Measurements from ENCODE around the gene SLC26A9.
"Not testable (repeated sequence)": the region's sequence is repeated elsewhere in the genome, so short reads cannot be mapped to it uniquely, and the experiment has no call there.

Gene SLC26A9

DNA sequence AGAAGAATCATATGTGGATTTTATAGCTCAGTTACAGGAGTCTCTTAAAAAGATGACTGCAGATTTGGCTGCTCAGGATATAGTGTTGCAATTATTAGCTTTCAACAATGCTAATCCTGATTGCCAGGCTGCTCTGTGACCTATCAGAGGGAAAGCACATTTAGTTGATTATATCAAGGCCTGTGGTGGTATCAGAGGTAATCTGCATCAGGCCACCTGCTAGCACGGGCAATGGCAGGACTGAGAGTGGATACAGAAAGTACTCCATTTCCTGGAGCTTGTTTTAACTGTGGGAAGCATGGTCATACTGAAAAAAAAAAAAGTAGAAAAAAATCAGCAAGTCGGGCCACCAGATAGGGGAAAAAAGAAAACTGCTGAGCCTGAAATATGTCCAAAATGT is 51.1 kb downstream of the SLC26A9 start:
- DNase-seq (ENCODE audit: low read depth in 2 of 2): not testable (repeated sequence)

DNA sequence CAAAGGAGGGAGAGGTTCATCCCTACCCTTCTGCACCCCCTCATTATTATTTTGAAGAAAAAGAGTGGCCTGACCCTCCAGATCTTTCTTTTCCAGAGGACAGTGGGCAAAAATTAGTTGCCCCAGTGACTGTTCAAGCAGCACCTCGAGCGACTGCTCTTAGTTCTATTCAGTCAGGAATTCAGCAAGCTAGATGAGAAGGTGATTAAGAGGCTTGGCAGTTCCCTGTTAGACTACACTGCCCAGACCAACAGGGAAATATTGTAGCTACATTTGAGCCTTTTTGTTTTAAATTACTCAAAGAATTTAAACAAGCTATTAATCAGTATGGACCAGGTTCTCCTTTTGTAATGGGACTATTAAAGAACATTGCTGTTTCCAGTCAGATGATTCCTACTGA is 51.8 kb downstream of the SLC26A9 start:
- DNase-seq (ENCODE audit: low read depth in 2 of 2): not testable (repeated sequence)

DNA sequence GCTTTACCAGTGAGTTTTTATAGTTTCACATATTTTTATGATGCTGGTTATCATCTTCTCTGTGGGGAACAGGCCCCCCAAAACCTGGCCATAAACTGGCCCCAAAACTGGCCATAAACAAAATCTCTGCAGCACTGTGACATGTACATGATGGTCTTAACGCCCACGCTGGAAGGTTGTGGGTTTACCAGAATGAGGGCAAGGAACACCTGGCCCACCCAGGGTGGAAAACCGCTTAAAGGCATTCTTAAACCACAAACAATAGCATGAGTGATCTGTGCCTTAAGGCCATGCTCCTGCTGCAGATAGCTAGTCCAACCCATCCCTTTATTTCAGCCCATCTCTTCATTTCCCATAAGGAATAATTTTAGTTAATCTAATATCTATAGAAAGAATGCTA is 52.6 kb downstream of the SLC26A9 start:
- not testable (repeated sequence) for DNase-seq (ENCODE audit: low read depth in 2 of 2)

DNA sequence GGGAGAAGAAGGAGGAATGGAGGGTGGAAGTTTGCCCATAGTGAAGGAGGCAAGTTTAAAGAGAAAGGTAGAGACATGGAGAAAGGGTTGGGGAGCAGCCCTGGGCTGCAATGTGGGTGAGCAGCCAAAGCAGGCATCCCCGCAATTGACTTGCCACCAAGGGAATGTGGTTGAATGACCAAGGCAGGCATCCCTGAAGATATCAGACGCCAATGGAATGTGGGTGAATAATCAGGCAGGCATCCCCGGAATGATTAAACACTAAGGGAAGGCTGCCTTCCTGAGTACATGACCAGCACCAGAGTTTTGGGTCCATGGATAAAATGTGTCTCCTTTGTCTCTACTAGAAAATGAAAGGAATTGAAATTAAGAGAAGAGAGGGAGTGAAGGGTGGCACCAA is 53.5 kb downstream of the SLC26A9 start:
- DNase-seq (ENCODE audit: low read depth in 2 of 2): peak; percentile 66 to 76

DNA sequence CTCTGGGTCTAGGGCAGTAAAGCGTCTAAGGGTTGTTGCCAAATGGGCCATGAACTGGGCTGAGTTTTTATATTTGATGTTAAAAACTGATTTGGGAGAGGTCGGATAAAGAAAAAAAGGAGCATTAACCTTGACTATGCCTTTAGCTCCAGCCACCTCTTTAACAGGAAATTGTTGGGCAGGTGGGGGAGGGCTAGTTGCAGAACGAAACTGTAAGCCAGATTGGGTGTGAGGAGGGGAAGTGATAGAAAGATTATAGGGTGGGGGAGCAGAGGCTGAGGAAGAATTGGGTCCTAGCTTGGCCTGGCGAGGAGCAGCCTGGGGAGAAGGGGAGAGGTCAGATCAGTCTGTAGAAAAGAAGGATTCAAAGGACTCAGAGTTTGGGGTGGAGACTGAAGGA is 54.2 kb downstream of the SLC26A9 start:
- DNase-seq (ENCODE audit: low read depth in 2 of 2): not testable (repeated sequence)

DNA sequence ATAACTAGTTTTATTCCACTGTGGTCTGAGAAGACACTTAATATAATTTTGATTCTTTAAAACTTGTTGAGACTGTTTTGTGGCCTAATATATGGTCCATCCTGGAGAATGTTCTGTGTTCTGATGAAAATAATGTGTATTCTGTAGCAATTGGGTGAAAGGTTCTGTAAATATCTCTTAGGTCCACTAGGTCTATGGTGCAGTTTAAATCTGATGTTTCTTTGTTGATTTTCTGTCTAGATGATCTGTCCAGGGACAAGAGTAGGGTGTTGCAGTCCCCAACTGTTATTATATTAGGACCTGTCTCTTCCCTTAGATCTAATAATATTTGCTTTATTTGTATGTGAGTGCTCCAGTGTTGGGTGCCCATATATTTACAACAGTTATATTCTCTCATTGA is 59.5 kb downstream of the SLC26A9 start:
- DNase-seq (ENCODE audit: low read depth in 2 of 2): no peak

DNA sequence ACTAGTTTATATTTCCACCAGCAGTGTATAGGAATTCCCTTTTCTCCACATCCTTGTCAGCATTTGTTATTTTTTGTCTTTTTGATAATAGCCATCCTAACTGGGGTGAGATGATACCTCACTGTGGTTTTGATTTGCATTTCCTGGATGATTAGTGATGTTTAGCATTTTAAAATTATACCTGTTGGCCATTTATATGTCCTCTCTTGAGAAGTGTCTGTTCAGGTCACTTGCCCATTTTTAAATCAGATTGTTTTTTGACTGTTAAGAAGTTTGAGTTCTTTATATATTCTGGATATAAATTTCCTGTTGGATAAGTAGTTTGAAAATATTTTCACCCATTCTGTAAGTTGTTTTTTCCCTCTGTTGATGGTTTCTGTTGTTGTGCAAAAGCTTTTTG is 62.3 kb downstream of the SLC26A9 start:
- no peak for DNase-seq (ENCODE audit: low read depth in 2 of 2)

DNA sequence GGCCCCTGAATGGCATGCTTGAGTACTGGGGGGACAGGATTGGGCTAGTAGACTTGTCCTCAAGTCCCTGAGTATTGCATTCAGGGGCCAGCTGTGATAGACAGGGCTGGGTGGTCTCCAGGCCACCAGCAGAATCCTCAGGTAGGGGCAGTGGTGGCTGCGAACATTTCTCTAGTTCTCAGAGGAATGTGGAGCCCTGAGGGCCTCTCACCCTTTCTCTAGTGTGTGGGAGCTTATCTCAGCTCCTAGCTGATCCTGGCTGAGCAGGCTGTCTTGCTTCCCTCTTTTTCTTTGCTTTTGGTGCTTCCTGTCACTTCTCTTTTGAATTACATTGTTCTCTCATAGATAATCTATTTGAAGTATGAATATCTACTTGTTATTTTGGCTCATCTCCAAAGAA is 63.3 kb downstream of the SLC26A9 start:
- no peak for DNase-seq (ENCODE audit: low read depth in 2 of 2)

DNA sequence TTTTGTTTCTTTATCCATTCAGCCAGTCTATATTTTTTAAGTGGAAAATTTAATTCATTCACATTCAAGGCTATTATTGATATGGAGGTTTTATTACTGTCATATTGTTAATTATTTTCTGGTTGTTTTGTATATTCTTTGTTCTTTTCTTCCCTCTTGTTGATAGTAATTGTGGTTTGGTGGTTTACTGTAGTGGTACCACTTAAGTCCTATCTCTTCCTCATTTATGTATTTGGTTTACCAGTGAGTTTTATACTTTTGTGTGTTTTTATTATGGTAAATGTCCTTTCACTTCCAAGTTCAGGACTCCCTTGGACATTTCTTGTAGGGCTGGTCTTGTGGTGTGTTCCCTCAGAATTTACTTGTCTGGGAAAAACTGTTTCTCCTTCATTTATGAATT is 65.2 kb downstream of the SLC26A9 start:
- DNase-seq (ENCODE audit: low read depth in 2 of 2): no peak

DNA sequence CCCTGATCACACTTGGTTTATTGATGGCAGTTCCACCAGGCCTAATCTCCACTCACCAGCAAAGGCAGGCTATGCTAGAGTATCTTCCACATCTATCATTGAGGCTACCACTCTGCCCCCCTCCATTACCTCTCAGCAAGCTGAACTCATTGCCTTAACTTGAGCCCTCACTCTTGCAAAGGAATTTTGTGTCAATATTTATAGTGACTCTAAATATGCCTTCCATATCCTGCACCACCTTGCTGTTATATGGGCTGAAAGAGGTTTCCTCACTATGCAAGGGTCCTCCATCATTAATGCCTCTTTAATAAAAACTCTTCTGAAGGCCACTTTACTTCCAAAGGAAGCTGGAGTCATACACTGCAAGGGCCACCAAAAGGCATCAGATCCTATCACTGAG is 70.1 kb downstream of the SLC26A9 start:
- not testable (repeated sequence) for DNase-seq (ENCODE audit: low read depth in 2 of 2)

DNA sequence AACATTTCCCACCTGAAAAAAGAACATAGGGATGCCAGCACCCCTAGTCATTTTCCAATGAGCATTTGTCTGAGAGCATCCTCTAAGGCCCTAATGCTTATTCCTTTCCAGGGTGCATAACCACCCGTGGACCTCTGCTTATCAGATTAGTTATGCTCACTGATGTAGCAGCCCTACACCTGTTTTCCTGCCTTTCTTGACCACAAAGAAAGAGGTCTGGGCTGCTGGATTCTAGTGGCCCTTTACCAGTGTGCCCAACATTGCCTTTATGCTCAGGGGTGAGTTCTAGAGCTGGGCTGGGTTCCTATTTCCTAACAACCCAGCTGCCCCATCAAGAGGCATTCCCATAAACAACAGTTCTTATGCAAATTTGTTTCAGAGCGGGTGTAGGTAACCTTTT is 73.0 kb downstream of the SLC26A9 start:
- no peak for DNase-seq (ENCODE audit: low read depth in 2 of 2)

All from fibroblast of skin of left quadriceps (primary cell).